HG02884 (cell line): ENCODE data around the gene ARHGEF10L.

Source experiments
- ATAC-seq: cut with Tn5 transposase; IDR thresholded peaks from one replicate; pipeline ENCODE4 v1.9.1; 2021; ENCODE audit warnings: mild to moderate bottlenecking, moderate library complexity; ENCODE audit not compliant: unreplicated experiment

ARHGEF10L gene

GRCh38 chr1:17588048-17588871, 48.8 kb downstream of the ARHGEF10L start:
- ATAC-seq: no peak

- ATAC-seq: no peak
Observed at GRCh38 chr1:17591814-17592430, 52.4 kb downstream of the ARHGEF10L start.

- ATAC-seq: no peak
Observed at GRCh38 chr1:17594026-17594425, 54.5 kb downstream of the ARHGEF10L start.

DNA sequence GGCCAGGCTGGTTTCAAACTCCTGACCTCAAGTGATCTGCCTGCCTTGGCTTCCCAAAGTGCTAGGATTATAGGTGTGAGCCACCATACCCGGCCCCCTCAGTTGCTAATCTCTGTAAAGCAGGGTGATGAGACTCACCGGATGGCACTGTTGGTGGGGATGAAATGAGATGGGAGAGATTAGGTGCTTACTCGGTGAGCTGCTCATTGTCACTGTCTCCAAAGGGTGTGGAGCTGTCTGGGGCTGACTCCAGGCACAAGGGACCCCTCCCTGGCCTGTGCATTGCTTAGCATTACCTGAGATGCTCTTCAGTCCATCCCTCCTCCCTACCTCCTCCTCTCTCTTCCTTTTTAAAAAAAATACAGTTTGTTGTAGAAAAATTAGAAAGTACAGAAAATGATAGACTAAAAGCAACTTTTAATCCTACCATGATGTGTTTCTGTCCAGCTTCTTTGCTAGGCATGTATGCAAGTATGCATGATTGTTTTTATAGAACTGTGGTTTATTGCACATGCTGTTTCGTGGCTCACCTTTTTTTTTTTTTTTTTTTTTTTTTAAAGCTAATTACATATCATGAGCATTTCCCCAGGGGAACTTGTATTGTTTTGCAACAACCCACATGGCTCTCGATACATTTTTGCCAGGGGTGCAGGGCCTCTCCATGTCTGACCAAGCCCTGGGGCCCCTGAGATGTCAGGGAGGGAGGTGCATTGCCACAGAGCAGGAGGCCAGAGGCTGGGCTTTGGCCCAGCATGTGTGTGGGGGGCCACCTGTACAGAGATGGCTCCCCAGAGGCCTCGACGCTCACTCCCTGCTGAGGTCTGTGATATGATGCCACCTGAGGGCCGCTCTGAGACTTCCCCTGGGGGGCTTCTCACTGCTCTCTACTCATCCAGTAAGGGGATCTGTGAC, 55.4 kb downstream of the ARHGEF10L start:
- no peak for ATAC-seq

- no peak for ATAC-seq
Observed at GRCh38 chr1:17595602-17595925, 56.1 kb downstream of the ARHGEF10L start.

DNA sequence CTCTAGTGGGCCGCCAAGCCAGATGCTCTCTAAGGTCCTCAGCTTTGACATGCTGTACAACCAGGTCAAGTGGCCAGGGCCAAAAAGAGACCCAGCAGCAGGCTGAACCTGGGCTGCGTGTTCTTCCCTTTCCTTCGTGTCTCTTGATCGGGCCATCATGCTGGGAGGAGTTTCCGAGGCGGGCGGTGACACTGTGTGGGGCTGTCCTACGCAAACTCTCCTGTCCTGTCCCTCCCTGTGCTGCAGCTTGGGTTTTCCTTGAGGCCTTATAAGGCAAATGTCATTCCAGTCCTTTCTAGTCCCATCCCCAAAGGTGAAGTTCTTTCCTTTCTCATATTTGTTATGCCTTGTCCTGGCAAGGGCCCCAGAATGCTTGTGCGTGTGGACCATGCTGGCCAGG, 56.7 kb downstream of the ARHGEF10L start:
- no peak for ATAC-seq

DNA sequence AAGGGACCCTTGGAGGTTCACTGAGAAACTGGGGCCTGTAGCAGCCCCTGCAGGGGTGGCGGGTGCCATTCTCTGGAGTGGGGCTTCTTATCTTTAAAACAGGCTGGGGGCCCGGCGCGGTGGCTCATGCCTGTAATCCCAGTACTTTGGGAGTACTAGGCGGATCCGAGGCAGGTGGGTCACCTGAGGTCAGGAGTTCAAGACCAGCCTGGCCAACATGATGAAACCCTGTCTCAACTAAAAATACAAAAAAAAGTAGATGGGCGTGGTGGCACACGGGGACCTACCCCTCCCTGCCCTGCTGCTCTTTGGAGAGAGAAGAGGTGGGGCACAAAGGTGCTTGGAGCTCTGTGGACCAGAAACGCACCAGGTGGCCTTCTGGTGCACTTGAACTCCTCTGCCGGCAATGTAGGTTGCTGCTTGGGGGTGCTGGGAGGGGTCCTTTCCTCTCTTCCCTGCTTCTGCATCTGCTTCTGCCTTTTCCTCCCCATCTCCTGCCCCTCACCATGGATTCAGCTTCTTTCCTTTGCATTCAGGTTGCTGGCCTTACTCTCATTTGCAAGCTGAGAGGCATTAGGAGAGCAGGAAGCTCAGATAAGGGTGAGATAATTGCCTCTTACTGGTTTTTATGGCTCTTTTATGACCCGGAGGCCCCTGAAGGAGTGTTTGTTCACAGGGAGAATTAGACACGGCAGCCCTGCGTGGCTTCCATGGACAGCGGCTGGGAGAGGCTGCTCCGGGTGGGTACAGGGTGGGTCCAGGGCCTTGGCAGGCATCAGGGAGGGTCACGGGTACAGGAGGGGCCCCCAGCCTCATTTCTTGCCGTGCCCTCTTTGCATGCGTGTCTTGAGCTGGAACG, 57.4 kb downstream of the ARHGEF10L start:
- ATAC-seq: no peak

- no peak for ATAC-seq
Observed at GRCh38 chr1:17597651-17598050, 58.2 kb downstream of the ARHGEF10L start.

- no peak for ATAC-seq
Observed at GRCh38 chr1:17598251-17598650, 58.8 kb downstream of the ARHGEF10L start.

- ATAC-seq: no peak
Observed at GRCh38 chr1:17599291-17599953, 59.9 kb downstream of the ARHGEF10L start.

DNA sequence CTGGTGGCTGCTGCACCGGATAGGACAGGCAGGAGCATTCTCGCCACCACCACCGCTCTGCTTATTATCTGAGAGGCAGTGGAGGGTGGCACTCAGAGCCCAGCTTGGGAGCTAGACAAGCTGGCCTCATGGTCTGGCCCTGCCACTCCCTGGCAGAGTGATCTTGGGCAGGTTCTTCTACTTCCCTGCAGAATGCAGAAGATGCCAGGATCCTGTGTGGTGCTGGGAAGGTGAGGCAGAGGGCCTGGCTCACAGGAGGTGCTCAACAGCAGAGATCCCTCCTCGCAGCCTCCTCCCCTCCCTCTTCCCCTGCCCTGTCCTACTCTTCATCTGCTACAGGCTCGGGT, 60.4 kb downstream of the ARHGEF10L start:
- no peak for ATAC-seq

DNA sequence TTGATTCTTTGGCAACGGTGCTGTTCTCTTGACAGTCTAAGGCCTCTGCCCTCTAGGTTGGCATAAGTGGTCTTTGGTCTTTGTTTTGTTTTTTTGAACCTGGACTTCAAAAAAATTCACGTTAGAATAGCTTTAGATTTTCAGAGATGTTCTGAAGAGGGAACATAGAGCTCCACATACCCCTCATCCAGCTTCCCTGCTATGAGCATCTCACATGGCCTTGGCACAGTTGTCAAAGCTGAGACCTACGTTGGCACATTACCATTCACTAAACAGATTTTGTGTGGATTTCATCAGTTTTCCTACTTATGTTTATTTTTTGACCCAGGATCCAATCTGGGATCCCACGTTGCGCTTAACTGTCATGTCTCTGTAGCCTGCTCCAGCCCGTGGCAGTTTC, 60.8 kb downstream of the ARHGEF10L start:
- no peak for ATAC-seq

DNA sequence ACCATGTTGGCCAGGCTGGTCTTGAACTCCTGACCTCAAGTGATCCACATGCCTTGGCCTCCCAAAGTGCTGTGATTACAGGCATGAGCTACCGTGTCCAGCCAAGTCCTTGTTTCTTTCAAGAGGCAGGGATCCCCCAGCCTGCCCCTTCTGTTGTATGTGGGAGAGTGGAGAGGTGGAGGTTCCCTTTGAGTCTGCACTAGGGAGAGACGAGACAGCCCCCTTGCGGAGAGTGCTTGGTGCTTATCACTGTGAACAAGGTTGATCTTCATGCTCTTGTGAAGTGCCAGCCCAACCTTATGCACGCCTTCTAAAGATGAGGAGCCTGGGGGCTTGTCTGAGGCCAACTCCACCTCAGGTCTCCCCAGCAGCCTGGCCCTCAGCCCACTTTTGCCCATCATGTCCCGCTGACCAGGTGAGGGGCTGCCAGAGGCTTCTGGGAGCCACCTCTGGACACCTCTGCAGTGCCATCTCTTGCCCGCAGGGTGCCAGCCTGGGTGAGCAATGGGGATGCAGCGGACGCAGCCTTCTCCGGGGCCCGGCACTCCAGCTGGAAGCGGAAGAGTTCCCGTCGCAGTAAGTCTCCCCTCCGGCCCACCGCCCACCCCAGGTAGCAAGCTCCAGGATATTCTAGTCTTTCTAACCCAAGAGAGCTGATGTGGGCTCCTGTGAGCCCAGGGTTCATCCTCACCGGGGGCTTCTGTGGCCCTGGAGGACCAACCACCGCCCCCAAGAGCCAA, 62.3 kb downstream of the ARHGEF10L start:
- no peak for ATAC-seq

- ATAC-seq: no peak
Observed at GRCh38 chr1:17603091-17603841, 63.8 kb downstream of the ARHGEF10L start.

GRCh38 chr1:17605582-17606344, 66.3 kb downstream of the ARHGEF10L start:
- ATAC-seq: no peak

DNA sequence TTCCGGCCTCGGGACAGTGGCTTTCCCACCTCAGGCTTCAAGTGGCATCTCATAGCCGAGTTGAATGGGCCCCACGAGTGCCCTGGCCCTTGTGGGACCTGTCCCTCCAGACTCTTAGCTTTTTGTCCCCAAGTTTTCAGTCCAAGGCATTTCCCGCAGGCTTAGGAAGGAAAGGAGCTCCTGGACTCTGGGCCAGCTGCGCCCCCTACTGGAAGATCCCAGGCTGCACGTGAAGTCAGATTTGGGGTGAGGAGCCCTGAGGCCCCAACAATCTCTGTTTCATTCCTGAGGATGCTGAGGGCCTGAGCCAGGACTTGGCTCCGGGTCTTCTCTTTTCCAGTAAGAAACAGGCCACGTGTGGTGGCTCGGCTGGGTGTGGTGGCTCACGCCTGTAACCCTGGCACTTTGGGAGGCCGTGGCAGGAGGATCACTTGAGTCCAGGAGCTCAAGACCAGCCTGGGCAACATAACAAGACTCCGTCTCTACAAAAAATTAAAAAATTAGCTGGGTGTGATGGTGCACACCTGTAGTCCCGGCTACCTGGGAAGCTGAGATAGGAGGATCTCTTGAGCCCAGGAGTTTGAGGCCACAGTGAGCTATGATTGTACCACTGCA, 67.4 kb downstream of the ARHGEF10L start:
- no peak for ATAC-seq

DNA sequence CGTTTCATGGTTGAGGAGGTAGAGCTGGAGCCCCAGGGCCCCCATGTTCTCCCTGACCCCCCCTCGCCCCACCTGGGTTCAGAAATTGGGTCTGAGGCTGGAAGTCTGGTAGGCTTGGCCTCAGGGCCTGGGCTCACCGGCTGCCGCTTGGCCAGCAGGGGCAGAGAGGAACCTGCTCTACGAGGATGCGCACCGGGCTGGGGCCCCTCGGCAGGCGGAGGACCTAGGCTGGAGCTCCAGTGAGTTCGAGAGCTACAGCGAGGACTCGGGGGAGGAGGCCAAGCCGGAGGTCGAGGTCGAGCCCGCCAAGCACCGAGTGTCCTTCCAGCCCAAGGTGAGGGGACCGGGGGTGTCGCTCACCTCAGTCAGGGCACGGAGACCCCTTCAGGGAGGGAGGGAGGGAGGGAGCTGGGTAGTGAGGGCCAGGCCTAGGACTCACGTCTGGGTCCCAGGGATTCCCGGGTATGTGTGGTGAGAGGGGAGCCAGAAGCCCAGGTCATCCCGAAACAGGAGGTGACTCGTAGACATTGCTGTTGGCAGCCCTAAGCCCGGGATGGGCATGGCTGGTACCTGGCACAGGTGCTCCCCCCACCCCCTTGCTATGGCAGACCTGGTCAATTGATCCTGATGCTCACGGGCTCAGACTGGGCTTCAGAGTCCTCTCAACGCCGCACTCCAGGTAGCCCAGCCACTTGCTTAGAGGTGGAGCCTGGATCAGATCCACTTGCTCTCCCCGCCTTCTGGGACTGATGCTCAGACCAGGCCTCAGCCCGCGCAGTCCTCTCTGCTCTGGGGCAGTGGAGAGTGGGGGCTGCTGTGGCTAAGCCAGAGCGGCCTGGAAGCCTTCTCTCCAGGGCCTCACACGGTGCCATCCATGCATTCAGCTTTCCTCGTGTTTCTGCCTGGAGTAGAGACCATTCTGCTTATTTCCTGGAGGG, 68.4 kb downstream of the ARHGEF10L start:
- ATAC-seq: no peak
